Activated CD4-positive, alpha-beta T cell treated with anti-CD3 and anti-CD28 coated beads for 48 hours (primary cell): ENCODE data around the gene TLN1.
A peak's percentile ranks its signal among the peaks of the same experiment; 100 is the strongest.

ENCODE experiments used
- DNase-seq: peaks from one replicate; pipeline ENCODE4 v3.0.0-alpha.2; 2020

Gene TLN1

GRCh38 chr9:35705372-35705771 lies 26.6 kb downstream of the TLN1 start:
- no peak for DNase-seq

- no peak for DNase-seq
Measured at GRCh38 chr9:35703906-35704672, 27.9 kb downstream of the TLN1 start.

GRCh38 chr9:35702696-35703095 lies 29.3 kb downstream of the TLN1 start:
- DNase-seq = no peak

GRCh38 chr9:35700942-35701341 lies 31.1 kb downstream of the TLN1 start:
- DNase-seq = no peak

- no peak for DNase-seq
Measured at GRCh38 chr9:35700031-35700430, 32.0 kb downstream of the TLN1 start.

- DNase-seq = no peak
Measured at GRCh38 chr9:35698231-35698630, 33.8 kb downstream of the TLN1 start.

GRCh38 chr9:35697486-35697885 lies 34.5 kb downstream of the TLN1 start:
- no peak for DNase-seq

GRCh38 chr9:35696520-35697215 lies 35.3 kb downstream of the TLN1 start:
- DNase-seq = peak; percentile 68

- no peak for DNase-seq
Measured at GRCh38 chr9:35695943-35696401, 36.0 kb downstream of the TLN1 start.

- DNase-seq = no peak
Measured at GRCh38 chr9:35691757-35692301, 40.2 kb downstream of the TLN1 start.

- no peak for DNase-seq
Measured at GRCh38 chr9:35691334-35691650, 40.7 kb downstream of the TLN1 start.

- peak; percentile 42 for DNase-seq
Measured at GRCh38 chr9:35690614-35691333, 41.2 kb downstream of the TLN1 start.

GRCh38 chr9:35690294-35690613 lies 41.7 kb downstream of the TLN1 start:
- no peak for DNase-seq

- DNase-seq = no peak
Measured at GRCh38 chr9:35689542-35690293, 42.3 kb downstream of the TLN1 start, which contains the start of gene TPM2. TSS of gene TPM2 (minus strand) at chr9:35689925. CDS start at chr9:35689817, 108 bp downstream.

GRCh38 chr9:35688558-35689541 lies 43.1 kb downstream of the TLN1 start:
- DNase-seq = no peak

GRCh38 chr9:35687972-35688557 lies 43.9 kb downstream of the TLN1 start:
- no peak for DNase-seq

- DNase-seq = no peak
Measured at GRCh38 chr9:35687306-35687705, 44.7 kb downstream of the TLN1 start.

- no peak for DNase-seq
Measured at GRCh38 chr9:35686222-35687203, 45.5 kb downstream of the TLN1 start.

GRCh38 chr9:35685506-35685905 lies 46.5 kb downstream of the TLN1 start:
- DNase-seq = no peak

- DNase-seq = no peak
Measured at GRCh38 chr9:35684921-35685320, 47.1 kb downstream of the TLN1 start.
